HG03439 (cell line): ENCODE results near the gene BUD13.
A peak's percentile ranks its signal among the peaks of the same experiment; 100 is the strongest.
"Not testable (repeated sequence)": the region's sequence is repeated elsewhere in the genome, so short reads cannot be mapped to it uniquely, and the experiment has no call there.

Source experiments
- ATAC-seq: cut with Tn5 transposase; IDR thresholded peaks from one replicate; pipeline ENCODE4 v1.9.1; 2021; ENCODE audit warnings: mild to moderate bottlenecking, moderate library complexity; ENCODE audit not compliant: unreplicated experiment

BUD13 gene

GRCh38 chr11:116772443-116773202, at the start of gene BUD13:
Gene BUD13 (minus strand): TSS chr11:116772987. CDS start chr11:116772964, 23 bp downstream.
- ATAC-seq, result peak; percentile 88

- ATAC-seq, result no peak
These were observed 49.8 kb upstream of the BUD13 start for GRCh38 chr11:116822575-116822974.

- no peak for ATAC-seq
These were observed 48.5 kb upstream of the BUD13 start for GRCh38 chr11:116821050-116821918.

- ATAC-seq, result no peak
These were observed 46.3 kb upstream of the BUD13 start for GRCh38 chr11:116819049-116819448.

GRCh38 chr11:116814502-116814901, 41.7 kb upstream of the BUD13 start:
- no peak for ATAC-seq

- no peak for ATAC-seq
These were observed 41.1 kb upstream of the BUD13 start for GRCh38 chr11:116813781-116814471.

- ATAC-seq, result no peak
These were observed 40.4 kb upstream of the BUD13 start for GRCh38 chr11:116813170-116813569.

- ATAC-seq, result no peak
These were observed 39.3 kb upstream of the BUD13 start for GRCh38 chr11:116812109-116812508.

GRCh38 chr11:116811194-116811593, 38.4 kb upstream of the BUD13 start:
- ATAC-seq, result no peak

- ATAC-seq, result no peak
These were observed 35.7 kb upstream of the BUD13 start for GRCh38 chr11:116808262-116809175.

- ATAC-seq, result no peak
These were observed 34.9 kb upstream of the BUD13 start for GRCh38 chr11:116807601-116808261.

GRCh38 chr11:116804001-116804400, 31.2 kb upstream of the BUD13 start:
- no peak for ATAC-seq

- not testable (repeated sequence) for ATAC-seq
These were observed 28.9 kb upstream of the BUD13 start for GRCh38 chr11:116801662-116802061.

GRCh38 chr11:116800610-116801009, 27.8 kb upstream of the BUD13 start:
- ATAC-seq, result no peak

GRCh38 chr11:116798368-116798767, 25.6 kb upstream of the BUD13 start:
- no peak for ATAC-seq

GRCh38 chr11:116797816-116798215, 25.0 kb upstream of the BUD13 start:
- no peak for ATAC-seq

GRCh38 chr11:116796548-116796947, 23.8 kb upstream of the BUD13 start:
- ATAC-seq, result no peak

- ATAC-seq, result no peak
These were observed 22.1 kb upstream of the BUD13 start for GRCh38 chr11:116794851-116795250.

GRCh38 chr11:116793772-116794097, 20.9 kb upstream of the BUD13 start:
- ATAC-seq, result no peak
